GM12878 (cell line): Measurements from ENCODE around the gene JUND. TPM values are rescaled to one million over a fixed set of nuclear protein-coding genes. Genes with fewer than 3 reads are reported as not detected.

Experiments
- MTA3 ChIP-seq: IDR thresholded peaks from 2 replicates; pipeline ENCODE4 v1.6.1; 2012; ENCODE audit warnings: low read length, inconsistent platforms, borderline replicate concordance
- MXI1 ChIP-seq: fragments of 150-350 bp; IDR thresholded peaks from 2 replicates; pipeline ENCODE4 v1.6.1; 2011; ENCODE audit warnings: low read depth, mild to moderate bottlenecking, inconsistent platforms, low read length, improper control_type of control experiment
- POLR2AphosphoS2 ChIP-seq: IDR thresholded peaks from 2 replicates; pipeline ENCODE4 v1.6.1; 2011; ENCODE audit warnings: low read depth, mild to moderate bottlenecking, low read length, improper control_type of control experiment, moderate library complexity
- SUPT20H ChIP-seq: IDR thresholded peaks from 2 replicates; pipeline ENCODE4 v1.6.1; 2011; ENCODE audit warnings: low read depth, mild to moderate bottlenecking, low read length, moderate library complexity, borderline replicate concordance; ENCODE audit not compliant: control insufficient read depth
- WRNIP1 ChIP-seq: IDR thresholded peaks from 2 replicates; pipeline ENCODE4 v1.6.1; 2011; ENCODE audit warnings: low read depth, low read length, improper control_type of control experiment, borderline replicate concordance
- polyA plus RNA-seq, 11 experiments: library from polyadenylated mRNA; depleted of rRNA in 4 of 11; unstranded in 6 of 11; stranded (reverse) in 5 of 11; fragments of >200 nt; fragmentation: Nextera tagmentation in 4 of 11; fragmentation: Illumina TruSeq in 1 of 11; extraction: Ambion mirVana in 4 of 11; extraction: Trizol in 1 of 11; gene quantifications; 1 replicate in 1 of 11; 2 replicates in 10 of 11; pipeline versions ENCODE4 v1.2.1 to v1.2.3, GENCODE V29; 2011 to 2016; ENCODE audit warnings: inconsistent platforms in 2 of 11, missing spikeins in 2 of 11, low read depth in 1 of 11
- total RNA-seq, 4 experiments: library from RNA; depleted of rRNA in 3 of 4; stranded (reverse); fragments of >200 nt in 3 of 4; fragmentation: Illumina TruSeq in 1 of 4; extraction: Trizol in 1 of 4; gene quantifications; 2 replicates each; pipeline versions ENCODE4 v1.2.1 to v1.2.3, GENCODE V29; 2013 to 2021
- TF ChIP-seq, protein P1 (sequence below): fragments of 450-650 bp; IDR thresholded peaks from 2 replicates; pipeline ENCODE4 v1.6.1; 2017; ENCODE audit warnings: mild to moderate bottlenecking, moderate library complexity
- TF ChIP-seq, protein P2 (sequence below): fragments of 450-650 bp; formaldehyde crosslinking; IDR thresholded peaks from 2 replicates; pipeline ENCODE4 v1.4.0; 2020; ENCODE audit warnings: mild to moderate bottlenecking, moderate library complexity
- TF ChIP-seq, protein P3 (sequence below): fragments of 450-650 bp; IDR thresholded peaks from 2 replicates; pipeline ENCODE4 v1.6.1; 2017; ENCODE audit warnings: borderline replicate concordance

Gene JUND
- total and polyA plus RNA-seq, 10 of the 15 experiments (the other 5 are each of a cell fraction or from before 2014, with no cell fraction given): 7.4 to 164 (median 18.8) TPM

DNA sequence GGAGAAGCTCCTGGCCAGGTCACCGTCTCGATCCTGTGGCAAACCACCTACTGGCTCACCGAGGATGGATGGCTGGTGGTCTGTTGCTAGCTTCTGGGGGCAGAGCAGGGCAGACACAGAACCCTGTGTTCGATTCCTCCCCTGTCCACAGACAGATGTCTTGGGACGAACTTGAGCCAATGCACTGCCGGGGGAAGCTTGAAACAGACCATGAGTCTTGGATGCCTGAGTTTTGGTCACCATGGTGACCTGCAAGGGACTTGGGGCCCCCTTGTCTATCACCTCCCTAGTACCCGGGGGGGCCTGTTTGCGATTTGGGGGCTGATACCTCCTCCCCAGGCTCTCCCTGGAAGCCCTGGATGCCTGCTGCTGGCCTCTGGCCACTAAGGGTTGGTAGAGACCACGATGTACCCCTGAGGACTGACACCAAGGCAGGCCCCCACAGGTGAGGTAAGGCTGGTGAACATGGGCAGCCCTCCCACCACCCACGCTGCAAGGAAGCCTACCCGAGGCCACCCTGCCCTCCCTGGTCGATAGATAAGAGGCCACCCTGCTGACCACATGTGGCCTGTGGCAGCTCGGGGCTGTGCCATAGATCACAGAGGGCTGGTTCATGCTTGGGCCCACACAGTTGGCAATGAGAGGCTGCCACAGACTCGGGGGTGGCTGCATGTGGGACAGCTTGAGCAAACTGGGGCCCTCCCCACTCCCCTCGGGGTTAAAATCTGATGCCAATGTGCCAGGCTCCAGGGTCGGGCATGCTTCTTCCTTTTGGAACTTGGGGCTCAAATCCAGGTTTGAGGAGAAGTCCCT, 17.9 kb downstream of the JUND start (continued):
- TF ChIP-seq, protein P1, sequence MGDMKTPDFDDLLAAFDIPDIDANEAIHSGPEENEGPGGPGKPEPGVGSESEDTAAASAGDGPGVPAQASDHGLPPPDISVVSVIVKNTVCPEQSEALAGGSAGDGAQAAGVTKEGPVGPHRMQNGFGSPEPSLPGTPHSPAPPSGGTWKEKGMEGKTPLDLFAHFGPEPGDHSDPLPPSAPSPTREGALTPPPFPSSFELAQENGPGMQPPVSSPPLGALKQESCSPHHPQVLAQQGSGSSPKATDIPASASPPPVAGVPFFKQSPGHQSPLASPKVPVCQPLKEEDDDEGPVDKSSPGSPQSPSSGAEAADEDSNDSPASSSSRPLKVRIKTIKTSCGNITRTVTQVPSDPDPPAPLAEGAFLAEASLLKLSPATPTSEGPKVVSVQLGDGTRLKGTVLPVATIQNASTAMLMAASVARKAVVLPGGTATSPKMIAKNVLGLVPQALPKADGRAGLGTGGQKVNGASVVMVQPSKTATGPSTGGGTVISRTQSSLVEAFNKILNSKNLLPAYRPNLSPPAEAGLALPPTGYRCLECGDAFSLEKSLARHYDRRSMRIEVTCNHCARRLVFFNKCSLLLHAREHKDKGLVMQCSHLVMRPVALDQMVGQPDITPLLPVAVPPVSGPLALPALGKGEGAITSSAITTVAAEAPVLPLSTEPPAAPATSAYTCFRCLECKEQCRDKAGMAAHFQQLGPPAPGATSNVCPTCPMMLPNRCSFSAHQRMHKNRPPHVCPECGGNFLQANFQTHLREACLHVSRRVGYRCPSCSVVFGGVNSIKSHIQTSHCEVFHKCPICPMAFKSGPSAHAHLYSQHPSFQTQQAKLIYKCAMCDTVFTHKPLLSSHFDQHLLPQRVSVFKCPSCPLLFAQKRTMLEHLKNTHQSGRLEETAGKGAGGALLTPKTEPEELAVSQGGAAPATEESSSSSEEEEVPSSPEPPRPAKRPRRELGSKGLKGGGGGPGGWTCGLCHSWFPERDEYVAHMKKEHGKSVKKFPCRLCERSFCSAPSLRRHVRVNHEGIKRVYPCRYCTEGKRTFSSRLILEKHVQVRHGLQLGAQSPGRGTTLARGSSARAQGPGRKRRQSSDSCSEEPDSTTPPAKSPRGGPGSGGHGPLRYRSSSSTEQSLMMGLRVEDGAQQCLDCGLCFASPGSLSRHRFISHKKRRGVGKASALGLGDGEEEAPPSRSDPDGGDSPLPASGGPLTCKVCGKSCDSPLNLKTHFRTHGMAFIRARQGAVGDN: no peak
- TF ChIP-seq MTA3 (no peak), MXI1 (no peak), WRNIP1 (no peak), SUPT20H (no peak), POLR2AphosphoS2 (no peak)
- TF ChIP-seq, protein P2, sequence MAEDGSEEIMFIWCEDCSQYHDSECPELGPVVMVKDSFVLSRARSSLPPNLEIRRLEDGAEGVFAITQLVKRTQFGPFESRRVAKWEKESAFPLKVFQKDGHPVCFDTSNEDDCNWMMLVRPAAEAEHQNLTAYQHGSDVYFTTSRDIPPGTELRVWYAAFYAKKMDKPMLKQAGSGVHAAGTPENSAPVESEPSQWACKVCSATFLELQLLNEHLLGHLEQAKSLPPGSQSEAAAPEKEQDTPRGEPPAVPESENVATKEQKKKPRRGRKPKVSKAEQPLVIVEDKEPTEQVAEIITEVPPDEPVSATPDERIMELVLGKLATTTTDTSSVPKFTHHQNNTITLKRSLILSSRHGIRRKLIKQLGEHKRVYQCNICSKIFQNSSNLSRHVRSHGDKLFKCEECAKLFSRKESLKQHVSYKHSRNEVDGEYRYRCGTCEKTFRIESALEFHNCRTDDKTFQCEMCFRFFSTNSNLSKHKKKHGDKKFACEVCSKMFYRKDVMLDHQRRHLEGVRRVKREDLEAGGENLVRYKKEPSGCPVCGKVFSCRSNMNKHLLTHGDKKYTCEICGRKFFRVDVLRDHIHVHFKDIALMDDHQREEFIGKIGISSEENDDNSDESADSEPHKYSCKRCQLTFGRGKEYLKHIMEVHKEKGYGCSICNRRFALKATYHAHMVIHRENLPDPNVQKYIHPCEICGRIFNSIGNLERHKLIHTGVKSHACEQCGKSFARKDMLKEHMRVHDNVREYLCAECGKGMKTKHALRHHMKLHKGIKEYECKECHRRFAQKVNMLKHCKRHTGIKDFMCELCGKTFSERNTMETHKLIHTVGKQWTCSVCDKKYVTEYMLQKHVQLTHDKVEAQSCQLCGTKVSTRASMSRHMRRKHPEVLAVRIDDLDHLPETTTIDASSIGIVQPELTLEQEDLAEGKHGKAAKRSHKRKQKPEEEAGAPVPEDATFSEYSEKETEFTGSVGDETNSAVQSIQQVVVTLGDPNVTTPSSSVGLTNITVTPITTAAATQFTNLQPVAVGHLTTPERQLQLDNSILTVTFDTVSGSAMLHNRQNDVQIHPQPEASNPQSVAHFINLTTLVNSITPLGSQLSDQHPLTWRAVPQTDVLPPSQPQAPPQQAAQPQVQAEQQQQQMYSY: no peak
- TF ChIP-seq, protein P3, sequence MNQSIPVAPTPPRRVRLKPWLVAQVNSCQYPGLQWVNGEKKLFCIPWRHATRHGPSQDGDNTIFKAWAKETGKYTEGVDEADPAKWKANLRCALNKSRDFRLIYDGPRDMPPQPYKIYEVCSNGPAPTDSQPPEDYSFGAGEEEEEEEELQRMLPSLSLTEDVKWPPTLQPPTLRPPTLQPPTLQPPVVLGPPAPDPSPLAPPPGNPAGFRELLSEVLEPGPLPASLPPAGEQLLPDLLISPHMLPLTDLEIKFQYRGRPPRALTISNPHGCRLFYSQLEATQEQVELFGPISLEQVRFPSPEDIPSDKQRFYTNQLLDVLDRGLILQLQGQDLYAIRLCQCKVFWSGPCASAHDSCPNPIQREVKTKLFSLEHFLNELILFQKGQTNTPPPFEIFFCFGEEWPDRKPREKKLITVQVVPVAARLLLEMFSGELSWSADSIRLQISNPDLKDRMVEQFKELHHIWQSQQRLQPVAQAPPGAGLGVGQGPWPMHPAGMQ: no peak
